Effector memory CD4-positive, alpha-beta T cell (primary cell): ENCODE data around the gene CD28.

Experiments used
- DNase-seq, 3 donors: peaks; one replicate each; pipeline ENCODE4 v3.0.0-alpha.2; 2020
- H3K27ac ChIP-seq: 2 replicates; pipeline ENCODE4 v1.7.0; 2013; ENCODE audit warnings: mild to moderate bottlenecking, low read length, moderate library complexity; ENCODE audit not compliant: insufficient read depth, poor library complexity, severe bottlenecking
- H3K27me3 ChIP-seq: replicated peaks from 2 replicates; pipeline ENCODE4 v1.7.0; 2013; ENCODE audit warnings: mild to moderate bottlenecking, low read length; ENCODE audit not compliant: insufficient read depth, control insufficient read depth, poor library complexity, severe bottlenecking
- H3K36me3 ChIP-seq: 2 replicates; pipeline ENCODE4 v1.7.0; 2013; ENCODE audit warnings: mild to moderate bottlenecking, low read length, moderate library complexity; ENCODE audit not compliant: control insufficient read depth, insufficient read depth
- H3K4me1 ChIP-seq: 2 replicates; pipeline ENCODE4 v1.7.0; 2013; ENCODE audit warnings: low read length, mild to moderate bottlenecking; ENCODE audit not compliant: control insufficient read depth, insufficient read depth, poor library complexity, severe bottlenecking
- H3K4me3 ChIP-seq: 2 replicates; pipeline ENCODE4 v1.7.0; 2013; ENCODE audit warnings: low read length, low read depth, mild to moderate bottlenecking; ENCODE audit not compliant: insufficient read depth, poor library complexity, severe bottlenecking
- H3K9me3 ChIP-seq: 2 replicates; pipeline ENCODE4 v1.7.0; 2013; ENCODE audit warnings: mild to moderate bottlenecking, low read length, moderate library complexity; ENCODE audit not compliant: control insufficient read depth
- total RNA-seq, 3 donors: gene quantifications; one replicate each; lab custom pipeline; 2026; lab: John Stamatoyannopoulos, UW

The CD28 gene
- 277 to 412 (median 326) reads per million in 3 donors for total RNA-seq

DNA sequence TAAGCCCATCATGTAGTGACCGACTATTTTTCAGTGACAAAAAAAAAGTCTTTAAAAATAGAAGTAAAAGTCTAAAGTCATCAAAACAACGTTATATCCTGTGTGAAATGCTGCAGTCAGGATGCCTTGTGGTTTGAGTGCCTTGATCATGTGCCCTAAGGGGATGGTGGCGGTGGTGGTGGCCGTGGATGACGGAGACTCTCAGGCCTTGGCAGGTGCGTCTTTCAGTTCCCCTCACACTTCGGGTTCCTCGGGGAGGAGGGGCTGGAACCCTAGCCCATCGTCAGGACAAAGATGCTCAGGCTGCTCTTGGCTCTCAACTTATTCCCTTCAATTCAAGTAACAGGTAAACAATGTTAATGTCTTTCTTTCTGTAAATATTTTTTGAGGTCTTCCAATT is at the start of gene CD28:
Gene CD28, plus strand, starts transcription at position 237 of the 400 bp plus-strand sequence. Its CDS starts 58 bp downstream, at position 295.
- peaks cover 34% of the 10 kb centered on the region for H3K4me1 ChIP-seq
- peak within 1 kb of the TSS; percentile 91 for H3K27ac ChIP-seq
- H3K36me3 ChIP-seq, result no peaks in the 10 kb centered on the region
- H3K9me3 ChIP-seq, result no peaks in the 10 kb centered on the region
- peak within 1 kb of the TSS; percentile 77 for H3K4me3 ChIP-seq
- no peaks in the 10 kb centered on the region for H3K27me3 ChIP-seq
- peak; percentile 83 to 86 (median 85) for DNase-seq

DNA sequence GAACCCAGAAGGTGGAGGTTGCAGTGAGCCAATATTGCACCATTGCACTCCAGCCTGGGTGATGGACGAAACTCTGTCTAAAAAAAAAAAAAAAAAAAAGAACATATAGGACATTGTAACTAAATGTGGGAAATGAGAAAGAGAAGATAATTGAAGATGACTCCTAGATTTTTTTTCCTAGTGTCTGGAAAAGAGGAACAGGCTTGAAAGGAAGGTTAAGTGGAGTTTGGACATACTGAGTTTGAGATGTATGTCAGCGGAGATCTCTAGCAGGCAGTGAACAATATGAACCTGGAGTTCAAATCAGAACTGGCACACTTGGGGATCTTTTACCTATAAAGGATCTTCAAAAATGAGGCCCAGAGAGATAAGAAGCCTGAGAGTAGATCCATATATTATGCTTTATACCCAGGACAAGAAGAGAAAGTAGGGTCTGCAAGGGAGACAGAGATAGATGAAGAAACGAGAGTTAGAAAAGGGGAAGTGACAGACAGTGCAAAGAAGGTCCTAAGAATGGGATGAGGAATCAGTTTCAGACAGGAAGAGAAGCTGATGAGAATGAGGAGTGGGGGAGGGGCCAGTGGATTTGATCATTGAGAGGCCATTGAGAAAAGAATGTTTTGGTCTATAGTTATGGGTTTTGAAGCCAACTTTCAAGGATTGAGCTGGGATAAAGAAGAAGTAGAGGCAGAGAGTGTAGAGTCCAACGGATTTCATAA is 46.9 kb upstream of the CD28 start:
- no peaks in the 10 kb centered on the region for H3K27me3 ChIP-seq
- DNase-seq, result no peak
- no peaks in the 10 kb centered on the region for H3K36me3 ChIP-seq
- no peaks in the 10 kb centered on the region for H3K4me1 ChIP-seq
- H3K4me3 ChIP-seq, result no peak overlapping the region
- H3K27ac ChIP-seq, result no peak overlapping the region
- H3K9me3 ChIP-seq, result no peaks in the 10 kb centered on the region

DNA sequence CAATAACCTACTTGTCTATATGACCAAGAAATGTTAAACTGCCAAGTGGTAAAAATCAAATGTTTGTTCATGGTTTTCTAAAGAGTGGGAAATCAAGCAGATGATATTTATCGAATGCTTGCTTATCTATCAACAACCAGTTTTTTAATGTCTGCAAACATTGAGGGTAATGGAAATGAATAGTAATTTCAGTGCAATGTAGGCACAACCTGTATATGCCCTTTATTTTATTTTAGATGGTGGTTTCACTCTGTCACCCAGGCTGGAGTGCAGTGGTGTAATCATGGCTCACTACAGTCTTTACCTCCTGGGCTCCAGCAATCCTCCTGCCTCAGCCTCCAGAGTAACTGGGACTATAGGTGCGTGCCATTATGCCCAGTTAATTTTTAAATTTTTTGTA is 46.0 kb upstream of the CD28 start:
- H3K4me3 ChIP-seq, result no peak overlapping the region
- no peaks in the 10 kb centered on the region for H3K4me1 ChIP-seq
- no peak for DNase-seq
- no peaks in the 10 kb centered on the region for H3K9me3 ChIP-seq
- no peaks in the 10 kb centered on the region for H3K27me3 ChIP-seq
- H3K27ac ChIP-seq, result no peak overlapping the region
- H3K36me3 ChIP-seq, result no peaks in the 10 kb centered on the region

DNA sequence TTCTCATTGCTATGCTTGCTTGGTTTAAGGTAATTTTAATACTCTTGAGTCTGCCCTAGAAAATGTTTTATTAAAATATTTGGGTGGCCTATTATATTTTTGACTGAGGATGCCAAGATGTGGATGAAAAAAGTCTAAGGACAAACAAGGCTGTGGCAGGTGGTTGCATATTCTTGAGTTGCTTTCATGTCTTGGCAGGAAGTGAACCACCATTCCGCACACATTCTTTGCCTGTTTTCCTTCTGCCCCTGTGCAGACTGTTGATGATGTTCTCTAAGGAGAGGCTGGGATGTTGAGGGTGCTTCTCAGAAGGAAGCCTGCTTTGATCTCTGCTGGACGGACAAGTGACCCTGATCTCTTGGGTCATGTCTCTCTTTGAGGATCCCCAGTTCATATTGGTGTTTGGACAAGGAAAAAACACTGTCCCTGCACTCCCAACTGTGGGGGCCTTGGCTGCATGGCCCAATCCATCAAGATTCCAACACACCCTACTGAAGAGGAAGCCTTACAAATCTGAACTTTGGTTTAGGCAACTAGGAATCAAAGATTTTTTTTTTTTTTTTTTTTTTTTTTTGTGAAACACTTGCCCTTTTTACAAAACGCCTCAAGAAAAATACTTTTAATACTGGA is 45.0 kb upstream of the CD28 start:
- no peaks in the 10 kb centered on the region for H3K27me3 ChIP-seq
- no peaks in the 10 kb centered on the region for H3K9me3 ChIP-seq
- no peak overlapping the region for H3K4me3 ChIP-seq
- no peak for DNase-seq
- no peak overlapping the region for H3K27ac ChIP-seq
- H3K36me3 ChIP-seq, result no peaks in the 10 kb centered on the region
- H3K4me1 ChIP-seq, result no peaks in the 10 kb centered on the region

DNA sequence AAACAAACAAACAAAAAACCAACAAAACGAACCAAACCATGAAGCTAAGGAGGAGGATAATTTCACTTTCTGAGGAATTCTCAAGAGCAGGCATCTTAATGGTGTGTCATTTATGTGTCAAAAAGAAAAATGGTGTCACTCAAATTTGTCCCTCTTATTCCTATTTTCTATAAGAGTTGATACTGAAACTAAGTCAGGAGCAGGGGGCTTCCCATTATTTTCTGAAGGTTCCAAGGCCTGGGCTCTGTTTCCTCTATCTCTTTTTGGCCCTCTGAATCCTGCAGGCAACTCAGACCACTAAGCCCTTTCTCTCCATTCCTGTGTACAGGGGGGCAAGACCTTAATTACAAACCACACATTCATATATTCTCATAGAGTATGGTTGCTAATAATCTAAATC is 44.0 kb upstream of the CD28 start:
- H3K4me3 ChIP-seq, result no peak overlapping the region
- no peak for DNase-seq
- no peak overlapping the region for H3K27ac ChIP-seq
- no peaks in the 10 kb centered on the region for H3K27me3 ChIP-seq
- no peaks in the 10 kb centered on the region for H3K36me3 ChIP-seq
- H3K9me3 ChIP-seq, result no peaks in the 10 kb centered on the region
- no peaks in the 10 kb centered on the region for H3K4me1 ChIP-seq

DNA sequence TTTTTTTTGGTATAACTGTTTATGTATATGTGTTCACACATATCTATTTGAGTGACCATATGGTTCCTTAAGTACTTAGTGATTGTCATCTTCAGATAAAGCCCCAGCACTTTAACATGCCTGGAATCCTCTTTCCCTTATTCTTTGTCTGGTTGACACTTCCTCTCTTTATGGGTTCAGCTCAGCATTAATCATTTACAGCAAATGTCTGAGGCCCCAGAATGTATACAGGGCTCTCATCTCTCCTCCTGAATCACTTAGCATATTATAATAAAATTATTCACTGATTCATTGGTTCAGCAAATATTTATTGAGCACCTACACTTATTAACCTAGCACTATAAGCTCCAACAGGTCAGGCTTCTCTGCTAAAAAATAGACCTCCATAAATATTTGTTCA is 43.5 kb upstream of the CD28 start:
- Histone ChIP-seq H3K4me1 (no peaks in the 10 kb centered on the region), H3K27ac (no peak overlapping the region), H3K36me3 (no peaks in the 10 kb centered on the region), H3K27me3 (no peaks in the 10 kb centered on the region), H3K9me3 (no peaks in the 10 kb centered on the region), H3K4me3 (no peak overlapping the region)
- no peak for DNase-seq

DNA sequence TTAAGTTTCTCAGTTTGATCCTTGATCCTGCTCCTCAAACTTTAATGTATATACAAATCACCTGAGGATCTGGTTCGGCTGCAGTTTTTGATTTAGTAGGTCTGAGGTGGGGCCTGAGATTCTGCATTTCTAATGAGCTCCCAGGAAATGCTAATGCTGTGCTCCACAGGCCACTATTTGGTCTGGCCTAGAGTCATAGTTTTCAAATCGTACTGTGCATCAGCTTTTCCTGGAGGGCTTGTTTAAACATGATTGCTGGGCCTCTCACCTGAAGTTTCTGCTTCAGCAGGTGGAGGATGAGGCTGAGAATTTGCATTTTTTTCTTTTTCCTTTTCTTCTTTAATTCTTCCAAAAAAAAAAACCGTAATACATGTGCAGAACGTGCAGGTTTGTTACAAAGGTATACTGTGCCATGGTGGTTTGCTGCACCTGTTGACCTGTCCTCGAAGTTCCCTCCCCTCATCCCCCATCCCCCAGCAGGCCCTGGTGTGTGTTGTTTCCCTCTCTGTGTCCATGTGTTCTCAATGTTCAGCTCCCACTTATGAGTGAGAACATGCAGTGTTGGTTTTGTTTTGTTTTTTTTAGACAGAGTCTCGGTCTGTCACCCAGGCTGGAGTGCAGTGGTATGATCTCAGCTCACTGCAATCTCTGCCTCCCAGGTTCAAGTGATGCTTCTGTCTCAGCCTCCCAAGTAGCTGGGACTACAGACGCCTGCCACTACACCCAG is 42.2 kb upstream of the CD28 start:
- Histone ChIP-seq H3K27me3 (no peaks in the 10 kb centered on the region), H3K4me3 (no peak overlapping the region), H3K27ac (no peak overlapping the region), H3K9me3 (no peaks in the 10 kb centered on the region), H3K4me1 (no peaks in the 10 kb centered on the region), H3K36me3 (no peaks in the 10 kb centered on the region)
- DNase-seq, result no peak

DNA sequence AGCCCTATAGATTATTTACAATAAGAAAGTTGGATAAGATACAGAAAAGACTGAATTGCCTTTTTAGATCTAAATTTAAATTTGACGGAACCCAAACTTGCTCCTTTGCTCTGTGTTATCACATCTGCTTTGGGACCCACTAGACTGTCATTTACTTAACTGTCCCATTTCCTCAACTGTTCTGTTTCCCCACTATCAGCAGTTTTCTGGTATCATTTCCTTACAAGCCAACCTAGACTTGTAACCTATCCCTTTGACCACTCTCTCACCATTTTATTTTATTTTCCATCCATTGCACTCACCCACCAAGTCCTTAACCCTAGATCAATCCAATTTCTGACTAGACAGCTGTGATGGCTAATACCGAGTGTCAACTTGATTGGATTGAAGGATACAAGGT is 38.6 kb upstream of the CD28 start:
- H3K36me3 ChIP-seq, result no peaks in the 10 kb centered on the region
- no peak overlapping the region for H3K27ac ChIP-seq
- H3K27me3 ChIP-seq, result no peaks in the 10 kb centered on the region
- no peak for DNase-seq
- H3K4me3 ChIP-seq, result no peak overlapping the region
- no peaks in the 10 kb centered on the region for H3K9me3 ChIP-seq
- no peaks in the 10 kb centered on the region for H3K4me1 ChIP-seq

DNA sequence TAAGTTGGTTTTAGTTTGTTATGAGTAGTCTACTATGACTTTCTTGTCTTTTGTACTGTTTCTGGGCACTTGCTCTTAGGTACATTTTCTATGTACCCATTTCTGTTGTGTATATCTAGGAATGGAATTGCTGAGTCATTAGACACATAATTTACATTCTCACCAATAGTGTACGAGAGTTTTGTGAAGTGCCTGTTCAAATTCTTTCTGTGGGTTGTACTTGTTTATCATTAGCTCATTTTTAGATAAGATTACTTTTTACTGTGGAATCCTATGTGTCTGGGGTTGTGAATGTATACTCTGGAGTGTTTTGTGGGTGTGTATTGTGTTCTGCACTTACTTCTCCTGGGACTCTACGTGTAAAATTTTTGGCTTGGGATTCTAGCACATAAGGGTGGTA is 36.6 kb upstream of the CD28 start:
- Histone ChIP-seq H3K9me3 (no peaks in the 10 kb centered on the region), H3K27me3 (no peaks in the 10 kb centered on the region), H3K4me3 (no peak overlapping the region), H3K27ac (no peak overlapping the region), H3K4me1 (peaks cover 6% of the 10 kb centered on the region), H3K36me3 (no peaks in the 10 kb centered on the region)
- DNase-seq, result no peak

DNA sequence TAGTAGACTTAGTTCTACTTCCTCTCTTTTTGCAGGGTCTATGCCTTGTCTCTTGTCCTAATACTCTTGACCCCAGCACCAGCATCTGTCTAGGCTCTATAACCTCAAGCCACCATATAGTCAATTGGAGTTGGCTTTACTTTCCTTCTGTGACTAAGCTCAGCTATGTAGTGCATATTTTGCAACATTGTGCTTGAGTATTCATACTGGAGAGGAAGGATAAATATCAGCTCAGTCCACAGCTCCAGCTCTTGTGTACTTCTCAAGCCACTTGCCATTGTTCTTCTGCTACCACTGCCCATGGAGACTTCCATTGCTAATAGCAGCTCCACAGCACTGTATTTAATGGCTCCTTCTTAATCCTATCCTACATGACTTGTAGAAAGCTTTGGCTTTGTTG is 35.5 kb upstream of the CD28 start:
- no peaks in the 10 kb centered on the region for H3K9me3 ChIP-seq
- H3K27ac ChIP-seq, result no peak overlapping the region
- H3K4me1 ChIP-seq, result peaks cover 6% of the 10 kb centered on the region
- H3K27me3 ChIP-seq, result no peaks in the 10 kb centered on the region
- no peaks in the 10 kb centered on the region for H3K36me3 ChIP-seq
- H3K4me3 ChIP-seq, result no peak overlapping the region
- DNase-seq, result no peak
